ENCODE results near the gene BMP4.
"Not testable (repeated sequence)": the region's sequence is repeated elsewhere in the genome, so short reads cannot be mapped to it uniquely, and the experiment has no call there.

BMP4 gene

GRCh38 chr14:53984958-53985357 is 28.3 kb upstream of the BMP4 start:
- not testable (repeated sequence) for H3K4me3 ChIP-seq (ENCODE audit: low read length in 2 of 2); H3K4me1 ChIP-seq (ENCODE audit: control insufficient read depth, insufficient read depth, low read length); H3K27ac ChIP-seq (ENCODE audit: low read length); H3K36me3 ChIP-seq (ENCODE audit: control insufficient read depth in 2 of 2, insufficient read depth in 2 of 2, low read length in 2 of 2); H3K27me3 ChIP-seq (ENCODE audit: control insufficient read depth in 1 of 2, insufficient read depth in 2 of 2, low read length in 2 of 2); H3K9ac ChIP-seq (ENCODE audit: low read length in 2 of 2)
- peaks cover 2 to 11% of the 10 kb centered on the region in 2 donors for H3K9me3 ChIP-seq (ENCODE audit: control insufficient read depth in 2 of 2, low read length in 2 of 2)

DNA sequence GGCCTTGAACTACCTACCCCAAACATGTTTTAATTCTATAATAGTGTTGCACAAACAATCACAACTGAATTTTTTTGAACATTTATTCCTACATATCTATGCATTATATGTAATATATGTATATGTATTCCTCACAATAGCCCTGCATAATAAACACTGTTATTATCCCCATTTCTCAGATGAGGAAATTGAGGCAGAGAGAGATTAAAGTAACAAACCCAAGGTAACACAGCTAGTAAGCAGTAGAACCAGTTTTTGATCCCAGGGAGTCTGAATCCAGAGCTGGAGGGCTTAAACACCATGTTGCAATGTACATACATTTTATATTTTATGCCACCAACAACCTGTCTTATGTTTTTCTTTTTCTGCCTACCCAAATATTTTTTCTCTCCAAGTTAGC is 26.5 kb upstream of the BMP4 start:
- Histone ChIP-seq H3K36me3 (ENCODE audit: control insufficient read depth in 2 of 2, insufficient read depth in 2 of 2, low read length in 2 of 2) (no peaks in the 10 kb centered on the region), H3K4me3 (ENCODE audit: low read length in 2 of 2) (no peak overlapping the region), H3K27ac (ENCODE audit: low read length) (no peak overlapping the region), H3K9ac (ENCODE audit: low read length in 2 of 2) (no peak overlapping the region), H3K27me3 (ENCODE audit: control insufficient read depth in 1 of 2, insufficient read depth in 2 of 2, low read length in 2 of 2) (no peaks in the 10 kb centered on the region), H3K9me3 (ENCODE audit: control insufficient read depth in 2 of 2, low read length in 2 of 2) (peaks cover 2 to 11% of the 10 kb centered on the region in 2 donors), H3K4me1 (ENCODE audit: control insufficient read depth, insufficient read depth, low read length) (no peaks in the 10 kb centered on the region)

- Histone ChIP-seq H3K27ac (ENCODE audit: low read length) (no peak overlapping the region), H3K27me3 (ENCODE audit: control insufficient read depth in 1 of 2, insufficient read depth in 2 of 2, low read length in 2 of 2) (no peaks in the 10 kb centered on the region), H3K4me3 (ENCODE audit: low read length in 2 of 2) (no peak overlapping the region), H3K4me1 (ENCODE audit: control insufficient read depth, insufficient read depth, low read length) (no peaks in the 10 kb centered on the region), H3K9ac (ENCODE audit: low read length in 2 of 2) (no peak overlapping the region), H3K9me3 (ENCODE audit: control insufficient read depth in 2 of 2, low read length in 2 of 2) (peaks cover 2 to 11% of the 10 kb centered on the region in 2 donors), H3K36me3 (ENCODE audit: control insufficient read depth in 2 of 2, insufficient read depth in 2 of 2, low read length in 2 of 2) (no peaks in the 10 kb centered on the region)
Observed at GRCh38 chr14:53982546-53982945, 25.9 kb upstream of the BMP4 start.

GRCh38 chr14:53979747-53980642 is 23.4 kb upstream of the BMP4 start:
- Histone ChIP-seq H3K27ac (ENCODE audit: low read length) (no peak overlapping the region), H3K9ac (ENCODE audit: low read length in 2 of 2) (no peak overlapping the region), H3K27me3 (ENCODE audit: control insufficient read depth in 1 of 2, insufficient read depth in 2 of 2, low read length in 2 of 2) (no peaks in the 10 kb centered on the region), H3K4me3 (ENCODE audit: low read length in 2 of 2) (no peak overlapping the region), H3K9me3 (ENCODE audit: control insufficient read depth in 2 of 2, low read length in 2 of 2) (peaks cover 2 to 11% of the 10 kb centered on the region in 2 donors), H3K4me1 (ENCODE audit: control insufficient read depth, insufficient read depth, low read length) (no peaks in the 10 kb centered on the region), H3K36me3 (ENCODE audit: control insufficient read depth in 2 of 2, insufficient read depth in 2 of 2, low read length in 2 of 2) (no peaks in the 10 kb centered on the region)

- Histone ChIP-seq H3K4me3 (ENCODE audit: low read length in 2 of 2) (no peak overlapping the region), H3K4me1 (ENCODE audit: control insufficient read depth, insufficient read depth, low read length) (no peaks in the 10 kb centered on the region), H3K9me3 (ENCODE audit: control insufficient read depth in 2 of 2, low read length in 2 of 2) (peaks cover 0 to 3% of the 10 kb centered on the region in 2 donors), H3K9ac (ENCODE audit: low read length in 2 of 2) (no peak overlapping the region), H3K27ac (ENCODE audit: low read length) (no peak overlapping the region), H3K27me3 (ENCODE audit: control insufficient read depth in 1 of 2, insufficient read depth in 2 of 2, low read length in 2 of 2) (no peaks in the 10 kb centered on the region), H3K36me3 (ENCODE audit: control insufficient read depth in 2 of 2, insufficient read depth in 2 of 2, low read length in 2 of 2) (no peaks in the 10 kb centered on the region)
Observed at GRCh38 chr14:53979113-53979681, 22.6 kb upstream of the BMP4 start.

GRCh38 chr14:53978194-53978593 is 21.6 kb upstream of the BMP4 start:
- Histone ChIP-seq H3K9ac (ENCODE audit: low read length in 2 of 2) (no peak overlapping the region), H3K4me3 (ENCODE audit: low read length in 2 of 2) (no peak overlapping the region), H3K4me1 (ENCODE audit: control insufficient read depth, insufficient read depth, low read length) (no peaks in the 10 kb centered on the region), H3K27me3 (ENCODE audit: control insufficient read depth in 1 of 2, insufficient read depth in 2 of 2, low read length in 2 of 2) (no peaks in the 10 kb centered on the region), H3K9me3 (ENCODE audit: control insufficient read depth in 2 of 2, low read length in 2 of 2) (no peaks in the 10 kb centered on the region), H3K27ac (ENCODE audit: low read length) (no peak overlapping the region), H3K36me3 (ENCODE audit: control insufficient read depth in 2 of 2, insufficient read depth in 2 of 2, low read length in 2 of 2) (no peaks in the 10 kb centered on the region)

DNA sequence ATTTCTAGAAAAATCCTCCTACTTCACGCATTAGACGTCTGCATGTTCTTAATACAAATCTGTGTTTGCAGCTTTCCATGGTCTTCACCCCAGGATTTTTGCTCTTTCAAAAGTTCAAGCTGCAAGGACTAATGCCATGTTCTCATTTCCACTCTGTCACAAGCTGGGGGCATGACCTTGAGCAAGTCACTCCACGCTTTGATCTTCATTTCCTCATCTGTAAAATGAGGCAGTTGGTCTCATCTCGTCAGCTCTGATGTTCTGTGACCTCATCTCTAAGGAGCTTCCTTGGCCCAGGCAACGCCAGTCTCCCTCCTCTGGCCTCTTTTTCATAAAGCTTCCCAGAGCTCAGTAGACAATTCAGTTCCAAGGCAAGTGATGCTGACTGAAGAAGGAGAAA is 18.8 kb upstream of the BMP4 start:
- Histone ChIP-seq H3K4me3 (ENCODE audit: low read length in 2 of 2) (no peak overlapping the region), H3K36me3 (ENCODE audit: control insufficient read depth in 2 of 2, insufficient read depth in 2 of 2, low read length in 2 of 2) (no peaks in the 10 kb centered on the region), H3K27me3 (ENCODE audit: control insufficient read depth in 1 of 2, insufficient read depth in 2 of 2, low read length in 2 of 2) (no peaks in the 10 kb centered on the region), H3K4me1 (ENCODE audit: control insufficient read depth, insufficient read depth, low read length) (no peaks in the 10 kb centered on the region), H3K9ac (ENCODE audit: low read length in 2 of 2) (no peak overlapping the region), H3K27ac (ENCODE audit: low read length) (no peak overlapping the region), H3K9me3 (ENCODE audit: control insufficient read depth in 2 of 2, low read length in 2 of 2) (no peaks in the 10 kb centered on the region)

DNA sequence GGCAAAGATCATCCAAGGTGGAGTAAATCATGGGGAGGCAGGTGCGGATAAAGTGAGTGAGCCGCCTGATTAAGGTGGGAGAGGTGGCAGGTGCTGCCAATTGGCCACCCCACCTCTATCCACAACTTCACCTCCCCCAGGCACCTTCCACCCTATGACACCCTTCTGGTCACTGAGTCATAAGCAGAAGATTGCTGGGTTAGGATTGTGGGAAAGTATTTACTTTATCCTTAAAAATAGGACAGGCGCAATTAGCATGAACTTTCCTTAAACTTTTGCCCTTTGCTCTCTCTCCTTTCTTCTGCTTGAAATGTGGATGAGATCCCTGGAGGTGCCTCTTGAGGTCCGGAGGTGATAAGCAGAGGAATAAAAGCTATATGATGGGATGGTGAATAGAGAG is 14.9 kb upstream of the BMP4 start:
- Histone ChIP-seq H3K27me3 (ENCODE audit: control insufficient read depth in 1 of 2, insufficient read depth in 2 of 2, low read length in 2 of 2) (no peaks in the 10 kb centered on the region), H3K4me1 (ENCODE audit: control insufficient read depth, insufficient read depth, low read length) (no peaks in the 10 kb centered on the region), H3K9ac (ENCODE audit: low read length in 2 of 2) (no peak overlapping the region), H3K27ac (ENCODE audit: low read length) (no peak overlapping the region), H3K9me3 (ENCODE audit: control insufficient read depth in 2 of 2, low read length in 2 of 2) (no peaks in the 10 kb centered on the region), H3K4me3 (ENCODE audit: low read length in 2 of 2) (no peak overlapping the region), H3K36me3 (ENCODE audit: control insufficient read depth in 2 of 2, insufficient read depth in 2 of 2, low read length in 2 of 2) (no peaks in the 10 kb centered on the region)

- Histone ChIP-seq H3K4me1 (ENCODE audit: control insufficient read depth, insufficient read depth, low read length) (no peaks in the 10 kb centered on the region), H3K27ac (ENCODE audit: low read length) (no peak overlapping the region), H3K9me3 (ENCODE audit: control insufficient read depth in 2 of 2, low read length in 2 of 2) (no peaks in the 10 kb centered on the region), H3K36me3 (ENCODE audit: control insufficient read depth in 2 of 2, insufficient read depth in 2 of 2, low read length in 2 of 2) (no peaks in the 10 kb centered on the region), H3K9ac (ENCODE audit: low read length in 2 of 2) (no peak overlapping the region), H3K27me3 (ENCODE audit: control insufficient read depth in 1 of 2, insufficient read depth in 2 of 2, low read length in 2 of 2) (no peaks in the 10 kb centered on the region), H3K4me3 (ENCODE audit: low read length in 2 of 2) (no peak overlapping the region)
Observed at GRCh38 chr14:53969326-53969725, 12.7 kb upstream of the BMP4 start.

DNA sequence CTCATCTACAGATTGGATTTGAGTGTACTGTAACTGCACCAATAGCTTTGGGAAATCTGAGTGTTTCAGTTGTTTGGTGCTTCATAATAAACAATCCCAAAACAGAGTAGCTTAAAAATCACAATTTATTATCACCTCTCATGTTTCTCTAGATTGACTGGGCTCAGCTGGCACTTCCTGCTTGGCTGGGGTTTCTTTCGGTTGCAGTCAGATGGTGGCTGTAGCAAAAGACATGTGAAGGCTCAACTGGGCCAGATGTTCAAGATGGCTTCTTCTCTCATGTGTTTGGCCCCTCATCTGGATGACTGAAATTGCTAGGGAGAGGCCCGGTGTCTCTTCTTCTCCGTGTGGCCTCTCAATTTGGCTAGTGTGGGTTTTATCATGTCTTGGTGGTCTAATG is 12.1 kb upstream of the BMP4 start:
- Histone ChIP-seq H3K4me3 (ENCODE audit: low read length in 2 of 2) (no peak overlapping the region), H3K4me1 (ENCODE audit: control insufficient read depth, insufficient read depth, low read length) (peaks cover 1% of the 10 kb centered on the region), H3K27me3 (ENCODE audit: control insufficient read depth in 1 of 2, insufficient read depth in 2 of 2, low read length in 2 of 2) (peaks cover 0 to 1% of the 10 kb centered on the region in 2 donors), H3K27ac (ENCODE audit: low read length) (no peak overlapping the region), H3K9me3 (ENCODE audit: control insufficient read depth in 2 of 2, low read length in 2 of 2) (no peaks in the 10 kb centered on the region), H3K9ac (ENCODE audit: low read length in 2 of 2) (no peak overlapping the region), H3K36me3 (ENCODE audit: control insufficient read depth in 2 of 2, insufficient read depth in 2 of 2, low read length in 2 of 2) (no peaks in the 10 kb centered on the region)

DNA sequence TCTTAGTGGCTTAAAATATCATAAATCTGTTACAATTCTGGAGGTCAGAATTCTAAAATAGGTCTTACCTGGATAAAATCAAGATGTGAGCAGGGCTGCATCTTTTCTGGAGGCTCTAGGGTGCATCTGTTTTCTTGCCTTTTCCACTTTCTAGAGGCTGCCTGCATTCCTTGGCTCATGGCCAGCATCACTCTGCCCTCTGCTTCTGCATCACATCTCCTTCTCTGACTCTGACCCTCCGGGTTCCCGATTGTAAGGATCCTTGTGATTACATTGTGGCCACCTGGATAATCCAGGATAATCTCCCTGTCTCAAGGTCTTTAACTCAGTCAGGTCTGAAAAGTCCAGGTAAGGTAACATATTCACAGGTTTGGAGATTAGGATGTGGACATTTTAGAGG is 11.0 kb upstream of the BMP4 start:
- H3K9ac ChIP-seq (ENCODE audit: low read length in 2 of 2) = no peak overlapping the region
- peaks cover 11% of the 10 kb centered on the region for H3K4me1 ChIP-seq (ENCODE audit: control insufficient read depth, insufficient read depth, low read length)
- no peak overlapping the region for H3K27ac ChIP-seq (ENCODE audit: low read length)
- no peaks in the 10 kb centered on the region for H3K36me3 ChIP-seq (ENCODE audit: control insufficient read depth in 2 of 2, insufficient read depth in 2 of 2, low read length in 2 of 2)
- no peak overlapping the region for H3K4me3 ChIP-seq (ENCODE audit: low read length in 2 of 2)
- H3K9me3 ChIP-seq (ENCODE audit: control insufficient read depth in 2 of 2, low read length in 2 of 2) = no peaks in the 10 kb centered on the region
- H3K27me3 ChIP-seq (ENCODE audit: control insufficient read depth in 1 of 2, insufficient read depth in 2 of 2, low read length in 2 of 2) = peaks cover 7 to 12% of the 10 kb centered on the region in 2 donors
